ENCODE results near the gene SNRPA.

DNA sequence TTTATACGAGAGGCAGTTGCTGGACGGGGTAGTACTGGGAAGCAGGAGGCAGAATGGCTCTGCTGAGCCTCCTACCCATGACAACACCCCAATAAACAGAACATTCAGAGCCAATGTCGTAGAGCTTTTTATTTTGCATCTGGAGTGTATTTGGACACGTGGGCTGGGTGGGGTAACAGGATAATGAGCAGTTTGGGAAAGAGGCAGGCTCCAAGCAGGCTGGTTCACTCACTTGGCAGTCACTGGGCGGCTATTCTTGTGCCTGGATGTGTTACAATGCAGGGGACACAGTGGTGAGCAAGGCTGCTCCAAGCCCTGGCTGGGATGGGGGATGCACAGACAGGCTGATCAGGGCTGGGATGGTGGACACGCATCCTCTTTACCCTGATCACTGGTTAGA, 10.3 kb upstream of the SNRPA start:
- TF ChIP-seq CTCF (IDR thresholded peaks at IDR 0.05) (no peak), POLR2AphosphoS5 (IDR thresholded peaks at IDR 0.05) (peak; percentile 13 to 51), POLR2A (IDR thresholded peaks at IDR 0.05; ENCODE audit: low read depth) (no peak)

All from esophagus muscularis mucosa (tissue), 3 donors.